ENCODE data around the gene TCEANC2. TPM values are rescaled to one million over a fixed set of nuclear protein-coding genes. Genes with fewer than 3 reads are reported as not detected.
"Not testable (repeated sequence)": the region's sequence is repeated elsewhere in the genome, so short reads cannot be mapped to it uniquely, and the experiment has no call there.

Gene TCEANC2
- total and polyA plus RNA-seq, 2 of the 4 experiments (the other 2 are of a cell fraction), result 2.4 to 3.2 TPM

DNA sequence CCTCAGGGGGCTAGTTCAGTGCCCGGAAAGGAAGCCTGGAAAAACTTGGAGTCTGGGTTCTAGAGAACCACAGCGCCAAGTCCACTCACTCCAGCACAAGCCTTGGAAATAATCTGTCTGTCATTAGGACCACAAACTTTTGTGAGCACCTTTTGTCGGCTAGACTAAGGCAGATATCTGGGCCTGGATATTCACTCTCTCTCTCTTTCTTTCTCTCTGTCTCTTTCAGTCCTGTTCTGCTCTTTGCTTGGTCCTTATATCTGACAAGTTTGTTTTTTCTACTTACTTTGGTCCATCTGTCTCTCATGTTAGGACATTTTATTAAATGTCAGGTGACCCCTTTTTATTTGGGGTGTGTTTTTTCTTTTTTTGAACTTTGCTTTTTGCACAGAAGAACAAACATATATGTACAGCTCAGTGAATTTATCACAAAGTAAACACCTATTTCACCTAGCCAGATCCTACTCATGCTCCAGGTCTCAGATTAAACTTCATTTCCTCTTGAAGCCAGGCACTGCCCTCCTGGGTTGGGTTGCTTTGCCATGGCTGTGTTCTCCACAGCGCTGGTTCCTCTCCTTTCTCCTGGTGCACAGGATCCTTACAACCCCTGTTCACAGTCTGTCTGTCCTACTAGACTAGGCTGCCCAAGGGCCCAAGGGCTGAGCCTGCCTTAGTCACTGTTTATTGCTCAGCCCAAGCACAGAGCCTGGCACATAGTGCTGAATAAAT, 40.8 kb downstream of the TCEANC2 start:
- dilution Hi-C loops (cut with HindIII; ENCODE audit: low sequenced_read_pairs, unreplicated experiment), result no loop called here

DNA sequence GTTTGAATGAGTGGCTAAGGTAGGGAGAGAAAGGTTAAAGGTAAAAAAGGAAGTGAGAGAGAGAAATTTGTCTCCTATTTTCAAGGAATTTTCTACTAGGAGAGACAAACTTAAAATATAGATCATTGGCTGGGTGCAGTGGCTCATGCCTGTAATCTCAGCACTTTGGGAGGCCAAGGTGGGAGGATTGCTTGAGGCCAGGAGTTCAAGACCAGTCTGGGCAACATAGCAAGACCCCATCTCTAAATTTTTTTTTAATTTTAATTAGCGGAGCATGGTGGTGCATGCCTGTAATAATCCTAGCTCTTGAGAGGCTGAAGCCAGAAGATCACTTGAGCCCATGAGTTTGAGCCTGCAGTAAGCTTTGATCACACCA, 41.3 kb downstream of the TCEANC2 start:
- H2BK20ac ChIP-seq (ENCODE audit: low read depth, low read length); H3K27ac ChIP-seq (ENCODE audit: insufficient read depth, low read length); H3K23ac ChIP-seq (ENCODE audit: low read depth, low read length); H3K18ac ChIP-seq (ENCODE audit: low read depth, low read length); dilution Hi-C loops (cut with HindIII; ENCODE audit: low sequenced_read_pairs, unreplicated experiment); H3K4me2 ChIP-seq (ENCODE audit: low read depth, low read length); in situ Hi-C loops (cut with MboI; ENCODE audit: low sequenced_read_pairs); ATAC-seq (ENCODE audit: low read depth); H2BK5ac ChIP-seq (ENCODE audit: low read depth, low read length, poor library complexity, severe bottlenecking); POLR2A ChIA-PET (ENCODE audit: unreplicated experiment); BruUV-seq (replicated peaks); H2AK9ac ChIP-seq (replicated peaks; ENCODE audit: low read depth, low read length, poor library complexity); H3K4me3 ChIP-seq (ENCODE audit: insufficient read depth, low read depth, low read length); H3K14ac ChIP-seq (replicated peaks; ENCODE audit: low read depth, low read length); H3K4ac ChIP-seq (ENCODE audit: low read depth, low read length); H4K8ac ChIP-seq (ENCODE audit: low read depth in 2 of 2, low read length in 2 of 2); H3K9me1 ChIP-seq (ENCODE audit: insufficient read depth, low read length); H4K91ac ChIP-seq (ENCODE audit: insufficient read depth, low read depth, low read length); H2AFZ ChIP-seq (replicated peaks; ENCODE audit: low read length, poor library complexity); H2AK5ac ChIP-seq (ENCODE audit: low read depth, low read length); H2BK15ac ChIP-seq (ENCODE audit: low read depth, low read length); H3K4me1 ChIP-seq (ENCODE audit: control insufficient read depth, insufficient read depth, low read length); intact Hi-C loops (cut with micrococcal nuclease); DNase-seq; H4K20me1 ChIP-seq (ENCODE audit: insufficient read depth, low read length); CTCF ChIA-PET; H3K27me3 ChIP-seq (ENCODE audit: control insufficient read depth, insufficient read depth, low read length); H3K9ac ChIP-seq (ENCODE audit: low read depth, low read length); H2BK120ac ChIP-seq (ENCODE audit: low read depth, low read length); H3K56ac ChIP-seq (ENCODE audit: extremely low read depth, insufficient read depth, low read length); H3K36me3 ChIP-seq (ENCODE audit: control insufficient read depth, insufficient read depth, low read length); H4K5ac ChIP-seq (ENCODE audit: low read depth, low read length); H3K9me3 ChIP-seq (ENCODE audit: control insufficient read depth, insufficient read depth, low read length); H3K79me1 ChIP-seq (ENCODE audit: low read depth in 1 of 2, low read length in 2 of 2): not testable (repeated sequence)
- WGBS, 2 experiments (ENCODE audit: extremely low coverage in 2 of 2, insufficient read length in 1 of 2), result no CpG with 5 or more reads among the region's 1 CpG

More for the DNA sequence above, 40.8 kb downstream of the TCEANC2 start:
- no peaks in the 10 kb centered on the region for H3K9me3 ChIP-seq (ENCODE audit: control insufficient read depth, insufficient read depth, low read length)
- no peak overlapping the region for H2BK120ac ChIP-seq (ENCODE audit: low read depth, low read length)
- no peak overlapping the region for H4K8ac ChIP-seq (ENCODE audit: low read depth in 2 of 2, low read length in 2 of 2)
- no peak overlapping the region for H2AK9ac ChIP-seq (replicated peaks; ENCODE audit: low read depth, low read length, poor library complexity)
- no peak overlapping the region for H4K91ac ChIP-seq (ENCODE audit: insufficient read depth, low read depth, low read length)
- no peak overlapping the region for H2AFZ ChIP-seq (replicated peaks; ENCODE audit: low read length, poor library complexity)
- no peak for ATAC-seq (ENCODE audit: low read depth)
- no peak overlapping the region for H3K4me3 ChIP-seq (ENCODE audit: insufficient read depth, low read depth, low read length)
- H2BK20ac ChIP-seq (ENCODE audit: low read depth, low read length), result no peak overlapping the region
- no peak overlapping the region for H3K9ac ChIP-seq (ENCODE audit: low read depth, low read length)
- no peak overlapping the region for H4K5ac ChIP-seq (ENCODE audit: low read depth, low read length)
- POLR2A ChIA-PET (ENCODE audit: unreplicated experiment), result interaction anchor here (0.6 kb wide), 1 partner anchor 411 kb away, joined by 3 read pairs; no protein-coding TSS in a partner anchor
- peaks cover 8% of the 10 kb centered on the region; the same call in 1 of the 2 replicates for H3K36me3 ChIP-seq (ENCODE audit: control insufficient read depth, insufficient read depth, low read length)
- H3K27ac ChIP-seq (ENCODE audit: insufficient read depth, low read length), result no peak overlapping the region
- no peak overlapping the region for H3K23ac ChIP-seq (ENCODE audit: low read depth, low read length)
- no peaks in the 10 kb centered on the region for H3K4me1 ChIP-seq (ENCODE audit: control insufficient read depth, insufficient read depth, low read length)
- H2AK5ac ChIP-seq (ENCODE audit: low read depth, low read length), result no peak overlapping the region
- CTCF ChIA-PET, result no interaction called here
- H2BK15ac ChIP-seq (ENCODE audit: low read depth, low read length), result no peak overlapping the region
- in situ Hi-C loops (cut with MboI; ENCODE audit: low sequenced_read_pairs), result no loop called here
- no peaks in the 10 kb centered on the region for H4K20me1 ChIP-seq (ENCODE audit: insufficient read depth, low read length)
- H3K56ac ChIP-seq (ENCODE audit: extremely low read depth, insufficient read depth, low read length), result no peak overlapping the region
- H3K4ac ChIP-seq (ENCODE audit: low read depth, low read length), result no peak overlapping the region
- H3K18ac ChIP-seq (ENCODE audit: low read depth, low read length), result no peak overlapping the region
- TF ChIP-seq FOS (IDR thresholded peaks at IDR 0.05; ENCODE audit: low read depth, low read length), result no peak
- H3K9me1 ChIP-seq (ENCODE audit: insufficient read depth, low read length), result no peaks in the 10 kb centered on the region
- H2BK5ac ChIP-seq (ENCODE audit: low read depth, low read length, poor library complexity, severe bottlenecking), result no peak overlapping the region
- H3K27me3 ChIP-seq (ENCODE audit: control insufficient read depth, insufficient read depth, low read length), result no peaks in the 10 kb centered on the region
- no peak for DNase-seq
- H3K14ac ChIP-seq (replicated peaks; ENCODE audit: low read depth, low read length), result no peak overlapping the region
- H3K4me2 ChIP-seq (ENCODE audit: low read depth, low read length), result no peak overlapping the region
- H3K79me1 ChIP-seq (ENCODE audit: low read depth in 1 of 2, low read length in 2 of 2), result no peaks in the 10 kb centered on the region
- BruUV-seq (replicated peaks), result no TSS peak
- 100% methylated on average over 3 of the region's 4 CpGs; no CpG with 5 or more reads in 1 of the 2 experiments for WGBS, 2 experiments (ENCODE audit: extremely low coverage in 2 of 2, insufficient read length in 1 of 2)
- intact Hi-C loops (cut with micrococcal nuclease), result no loop called here
